Epithelial cell of proximal tubule (primary cell): ENCODE data around the gene MAPK4. TPM values are rescaled to one million over a fixed set of nuclear protein-coding genes. Genes with fewer than 3 reads are reported as not detected.

Experiments used
- DNase-seq: peaks from one replicate; pipeline ENCODE4 v3.0.0-alpha.2; 2011; ENCODE audit warnings: low read depth
- H3K4me3 ChIP-seq: 2 replicates; pipeline ENCODE4 v1.5.1; 2011; ENCODE audit warnings: low read depth, mild to moderate bottlenecking, low read length
- total RNA-seq: library from RNA; depleted of rRNA; stranded (reverse); fragments of >200 nt; gene quantifications from 2 replicates; pipeline ENCODE4 v1.2.3, GENCODE V29; 2015
- TF ChIP-seq, protein P1 (sequence below): conservative IDR thresholded peaks from 2 replicates; pipeline ENCODE4 v1.5.1; 2012; ENCODE audit warnings: low read depth, mild to moderate bottlenecking, low read length

The MAPK4 gene
- total RNA-seq, 1 donor from 2014 or later = 1.3 TPM

DNA sequence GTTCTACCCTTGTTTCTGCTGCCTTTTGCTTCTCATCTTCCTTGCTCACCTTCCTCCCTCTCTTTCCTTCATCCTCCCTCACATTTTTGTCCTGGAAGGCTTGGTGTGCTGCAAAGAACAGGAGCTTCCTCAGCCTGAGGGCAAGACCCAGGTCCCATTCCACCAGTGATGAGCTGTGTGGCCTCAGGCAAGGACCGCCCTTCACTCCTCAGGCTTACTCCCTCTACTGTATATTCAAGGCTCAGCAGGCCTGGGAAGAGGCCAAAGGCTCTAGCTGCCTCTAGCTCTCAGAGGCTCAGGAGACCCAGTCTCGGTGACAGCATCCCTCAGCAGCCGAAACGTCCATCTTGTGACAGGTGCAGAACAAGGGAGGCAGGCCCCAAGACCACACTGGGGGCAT, 162.4 kb downstream of the MAPK4 start:
- no peak overlapping the region for H3K4me3 ChIP-seq
- no peak for DNase-seq
- TF ChIP-seq, protein P1, sequence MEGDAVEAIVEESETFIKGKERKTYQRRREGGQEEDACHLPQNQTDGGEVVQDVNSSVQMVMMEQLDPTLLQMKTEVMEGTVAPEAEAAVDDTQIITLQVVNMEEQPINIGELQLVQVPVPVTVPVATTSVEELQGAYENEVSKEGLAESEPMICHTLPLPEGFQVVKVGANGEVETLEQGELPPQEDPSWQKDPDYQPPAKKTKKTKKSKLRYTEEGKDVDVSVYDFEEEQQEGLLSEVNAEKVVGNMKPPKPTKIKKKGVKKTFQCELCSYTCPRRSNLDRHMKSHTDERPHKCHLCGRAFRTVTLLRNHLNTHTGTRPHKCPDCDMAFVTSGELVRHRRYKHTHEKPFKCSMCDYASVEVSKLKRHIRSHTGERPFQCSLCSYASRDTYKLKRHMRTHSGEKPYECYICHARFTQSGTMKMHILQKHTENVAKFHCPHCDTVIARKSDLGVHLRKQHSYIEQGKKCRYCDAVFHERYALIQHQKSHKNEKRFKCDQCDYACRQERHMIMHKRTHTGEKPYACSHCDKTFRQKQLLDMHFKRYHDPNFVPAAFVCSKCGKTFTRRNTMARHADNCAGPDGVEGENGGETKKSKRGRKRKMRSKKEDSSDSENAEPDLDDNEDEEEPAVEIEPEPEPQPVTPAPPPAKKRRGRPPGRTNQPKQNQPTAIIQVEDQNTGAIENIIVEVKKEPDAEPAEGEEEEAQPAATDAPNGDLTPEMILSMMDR = no peak

DNA sequence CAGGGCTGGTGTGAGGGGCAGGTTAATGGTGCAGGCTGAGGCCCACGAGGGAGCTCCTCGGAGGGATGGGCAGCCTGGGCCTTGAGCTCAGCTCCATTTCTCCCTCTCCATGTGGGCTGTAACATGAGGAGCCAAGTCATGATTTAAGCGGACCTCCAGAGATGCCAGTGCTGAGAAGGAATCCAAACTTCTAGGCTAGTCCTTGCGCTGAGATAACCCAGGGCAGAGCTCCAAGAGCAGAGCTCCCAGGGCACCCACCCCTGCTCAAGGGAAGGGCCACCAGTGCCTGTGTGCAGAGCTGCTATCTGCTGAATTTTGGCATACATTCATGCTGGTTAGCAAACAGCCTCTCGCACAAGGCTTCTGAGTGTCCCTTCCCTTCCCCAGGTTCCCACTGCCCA, 164.9 kb downstream of the MAPK4 start:
- no peak overlapping the region for H3K4me3 ChIP-seq
- TF ChIP-seq, protein P1 = no peak
- no peak for DNase-seq

DNA sequence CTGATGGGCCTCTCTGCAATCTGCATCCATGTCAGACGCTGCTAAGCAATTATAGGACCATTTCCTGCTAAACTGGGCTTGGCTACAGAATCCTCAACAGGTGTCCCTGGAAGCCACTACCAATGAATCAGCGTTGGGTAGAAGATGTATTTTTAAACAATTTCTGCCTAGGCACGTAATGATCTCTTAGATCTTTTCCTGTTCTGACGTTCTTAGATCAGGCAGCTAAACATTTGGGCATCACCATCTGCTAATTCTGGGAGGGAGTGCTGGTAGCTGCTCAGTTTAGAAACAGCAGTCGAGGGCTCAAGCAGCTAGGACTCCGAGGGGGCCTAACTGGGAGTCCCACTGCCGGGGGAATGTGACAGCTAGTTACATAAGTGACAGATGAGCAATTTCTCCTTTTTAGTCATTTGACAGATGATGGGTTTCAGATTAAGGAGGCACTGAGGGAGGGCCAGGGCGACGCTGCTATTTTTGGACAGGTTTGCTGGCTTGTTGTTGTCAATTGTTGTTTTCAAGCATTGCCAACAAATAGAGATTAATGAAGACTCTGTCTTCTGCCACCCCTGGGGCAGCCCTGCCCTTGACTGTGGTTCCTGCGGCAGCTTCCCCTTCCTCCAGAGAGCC, 167.2 kb downstream of the MAPK4 start:
- DNase-seq = no peak
- TF ChIP-seq, protein P1 = no peak
- H3K4me3 ChIP-seq = no peak overlapping the region

DNA sequence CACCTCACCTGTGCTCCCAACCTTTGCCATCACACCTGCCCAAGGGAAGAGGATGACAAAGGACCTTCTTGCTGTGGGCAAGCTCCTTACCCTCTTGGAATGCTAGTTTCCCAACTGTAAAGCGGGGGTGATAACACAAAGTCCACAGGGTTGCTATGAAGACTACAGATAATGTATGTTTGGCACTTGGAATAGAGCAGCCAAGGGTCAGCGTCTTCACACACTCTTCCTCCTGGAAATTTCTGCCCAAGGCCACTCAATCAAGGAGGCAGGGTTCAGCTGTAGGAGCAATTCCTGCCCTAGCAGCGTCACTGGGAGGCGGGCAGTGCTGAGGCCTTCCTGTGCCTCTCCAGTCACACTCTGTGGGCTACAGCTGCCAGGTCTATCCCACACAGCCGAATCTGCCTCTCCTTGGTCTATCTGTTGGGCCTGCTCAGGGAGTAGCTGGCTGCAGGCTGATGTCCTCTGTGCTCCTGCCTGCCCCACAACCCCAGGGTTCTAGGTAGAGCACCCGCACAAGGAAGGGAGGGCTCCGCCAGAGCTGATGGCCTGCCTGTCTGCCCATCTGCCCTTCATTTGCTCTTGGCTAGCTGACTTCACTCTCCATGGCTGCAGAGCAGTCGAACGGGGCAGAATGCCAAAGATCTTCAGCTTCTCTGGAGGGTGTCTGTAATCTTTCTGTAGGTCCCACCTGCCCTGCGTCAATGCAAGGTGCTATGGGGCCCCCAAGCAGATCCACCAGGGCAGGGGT, 168.0 kb downstream of the MAPK4 start:
- no peak for DNase-seq
- TF ChIP-seq, protein P1 = no peak
- H3K4me3 ChIP-seq = no peak overlapping the region

DNA sequence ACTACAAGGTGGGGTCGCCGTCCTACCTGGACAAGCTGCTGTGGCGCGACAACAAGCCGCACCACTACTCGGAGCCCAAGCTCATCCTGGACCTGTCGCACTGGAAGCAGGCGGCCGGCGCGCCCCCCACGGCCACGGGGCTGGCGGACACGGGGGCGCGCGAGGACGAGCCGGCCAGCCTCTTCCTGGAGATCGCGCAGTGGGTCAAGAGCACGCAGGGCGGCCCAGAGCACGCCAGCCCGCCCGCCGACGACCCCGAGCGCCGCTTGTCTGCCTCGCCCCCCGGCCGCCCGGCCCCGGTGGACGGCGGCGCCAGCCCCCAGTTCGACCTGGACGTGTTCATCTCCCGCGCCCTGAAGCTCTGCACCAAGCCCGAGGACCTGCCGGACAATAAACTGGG, 169.5 kb downstream of the MAPK4 start:
- no peak overlapping the region for H3K4me3 ChIP-seq
- TF ChIP-seq, protein P1 = no peak
- DNase-seq = no peak

DNA sequence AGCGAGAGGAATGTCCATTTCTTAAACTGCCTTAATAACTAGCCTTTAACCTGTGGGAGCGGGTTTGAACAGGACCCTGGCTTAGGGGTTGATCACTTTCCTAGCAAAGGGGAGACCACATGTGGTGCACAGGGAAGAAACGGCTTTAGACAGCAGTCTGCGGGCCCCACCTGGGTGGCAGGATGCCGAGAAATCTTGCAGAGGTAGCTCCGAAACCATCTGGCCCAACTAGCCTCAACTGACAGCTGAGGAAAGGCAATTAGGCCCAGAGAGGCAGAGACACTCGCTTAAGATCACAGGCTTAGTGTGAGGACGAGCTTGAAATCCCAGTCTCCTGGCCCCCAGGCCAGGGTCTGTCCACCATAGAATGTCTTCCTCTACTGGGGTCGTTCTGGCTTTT, 170.1 kb downstream of the MAPK4 start:
- TF ChIP-seq, protein P1 = no peak
- no peak for DNase-seq
- no peak overlapping the region for H3K4me3 ChIP-seq

DNA sequence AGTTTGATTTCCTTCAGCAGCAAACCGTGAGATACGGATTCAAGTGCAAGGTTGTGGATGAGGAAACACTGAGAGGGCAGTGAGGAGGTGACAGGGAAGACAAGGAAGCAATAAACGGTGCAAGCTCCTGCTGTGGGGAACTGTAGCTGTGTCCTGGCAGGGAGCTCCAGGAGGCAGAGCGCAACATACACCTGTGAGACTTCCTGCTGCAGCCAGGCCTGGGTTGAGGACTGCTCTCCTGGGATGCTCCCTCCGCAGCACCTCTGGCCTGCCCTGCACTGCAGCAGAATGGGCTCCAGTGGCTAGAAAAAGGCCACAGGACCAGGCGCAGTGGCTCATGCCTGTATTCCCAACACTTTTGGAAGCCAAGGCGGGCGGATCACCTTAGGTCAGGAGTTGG, 174.5 kb downstream of the MAPK4 start:
- no peak overlapping the region for H3K4me3 ChIP-seq
- no peak for DNase-seq
- TF ChIP-seq, protein P1 = no peak
